ENCODE results near the gene CADM2. TPM values are rescaled to one million over a fixed set of nuclear protein-coding genes. Genes with fewer than 3 reads are reported as not detected.

The CADM2 gene
- total RNA-seq, 1 experiment from 2014 or later = not detected

DNA sequence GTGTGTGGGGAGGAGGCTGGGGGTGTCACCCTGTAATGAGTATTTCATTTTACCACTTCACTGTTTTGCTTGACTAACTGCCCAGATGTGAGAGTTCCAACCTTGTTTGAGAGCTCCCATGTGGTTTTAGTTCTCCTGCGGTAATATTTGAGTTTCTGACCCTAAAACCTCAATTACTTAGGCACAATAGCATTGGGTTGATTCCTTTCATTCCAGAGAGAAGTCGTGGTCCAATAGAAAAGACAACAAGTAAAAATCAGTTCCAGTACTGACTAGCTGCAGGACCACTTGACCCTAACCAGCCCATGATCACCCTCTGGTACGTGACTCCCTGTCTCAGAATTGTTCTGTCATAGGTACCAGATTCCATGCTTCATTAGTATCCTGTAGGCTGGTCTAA is 630.4 kb downstream of the CADM2 start:
- no peak overlapping the region for H3K27ac ChIP-seq (ENCODE audit: low read depth, low read length)
- BruUV-seq (replicated peaks) = no TSS peak
- no peak overlapping the region for H3K9ac ChIP-seq (ENCODE audit: low read length)
- H3K36me3 ChIP-seq (ENCODE audit: control insufficient read depth in 1 of 2, insufficient read depth in 2 of 2, low read length in 2 of 2) = no peaks in the 10 kb centered on the region
- H3K9me3 ChIP-seq (ENCODE audit: control insufficient read depth in 1 of 2, insufficient read depth in 1 of 2, low read depth in 1 of 2, low read length in 2 of 2) = peaks cover 12 to 18% of the 10 kb centered on the region in 2 experiments; a peak in 2 of 4 replicates
- TF ChIP-seq SRF (IDR thresholded peaks at IDR 0.05; ENCODE audit: low read depth) = no peak
- no peak for TF ChIP-seq EZH2 (IDR thresholded peaks at IDR 0.05)
- no peak for TF ChIP-seq MAX (IDR thresholded peaks at IDR 0.05)
- TF ChIP-seq, protein P1, sequence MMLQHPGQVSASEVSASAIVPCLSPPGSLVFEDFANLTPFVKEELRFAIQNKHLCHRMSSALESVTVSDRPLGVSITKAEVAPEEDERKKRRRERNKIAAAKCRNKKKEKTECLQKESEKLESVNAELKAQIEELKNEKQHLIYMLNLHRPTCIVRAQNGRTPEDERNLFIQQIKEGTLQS (IDR thresholded peaks at IDR 0.05) = no peak
- TF ChIP-seq, protein P2, sequence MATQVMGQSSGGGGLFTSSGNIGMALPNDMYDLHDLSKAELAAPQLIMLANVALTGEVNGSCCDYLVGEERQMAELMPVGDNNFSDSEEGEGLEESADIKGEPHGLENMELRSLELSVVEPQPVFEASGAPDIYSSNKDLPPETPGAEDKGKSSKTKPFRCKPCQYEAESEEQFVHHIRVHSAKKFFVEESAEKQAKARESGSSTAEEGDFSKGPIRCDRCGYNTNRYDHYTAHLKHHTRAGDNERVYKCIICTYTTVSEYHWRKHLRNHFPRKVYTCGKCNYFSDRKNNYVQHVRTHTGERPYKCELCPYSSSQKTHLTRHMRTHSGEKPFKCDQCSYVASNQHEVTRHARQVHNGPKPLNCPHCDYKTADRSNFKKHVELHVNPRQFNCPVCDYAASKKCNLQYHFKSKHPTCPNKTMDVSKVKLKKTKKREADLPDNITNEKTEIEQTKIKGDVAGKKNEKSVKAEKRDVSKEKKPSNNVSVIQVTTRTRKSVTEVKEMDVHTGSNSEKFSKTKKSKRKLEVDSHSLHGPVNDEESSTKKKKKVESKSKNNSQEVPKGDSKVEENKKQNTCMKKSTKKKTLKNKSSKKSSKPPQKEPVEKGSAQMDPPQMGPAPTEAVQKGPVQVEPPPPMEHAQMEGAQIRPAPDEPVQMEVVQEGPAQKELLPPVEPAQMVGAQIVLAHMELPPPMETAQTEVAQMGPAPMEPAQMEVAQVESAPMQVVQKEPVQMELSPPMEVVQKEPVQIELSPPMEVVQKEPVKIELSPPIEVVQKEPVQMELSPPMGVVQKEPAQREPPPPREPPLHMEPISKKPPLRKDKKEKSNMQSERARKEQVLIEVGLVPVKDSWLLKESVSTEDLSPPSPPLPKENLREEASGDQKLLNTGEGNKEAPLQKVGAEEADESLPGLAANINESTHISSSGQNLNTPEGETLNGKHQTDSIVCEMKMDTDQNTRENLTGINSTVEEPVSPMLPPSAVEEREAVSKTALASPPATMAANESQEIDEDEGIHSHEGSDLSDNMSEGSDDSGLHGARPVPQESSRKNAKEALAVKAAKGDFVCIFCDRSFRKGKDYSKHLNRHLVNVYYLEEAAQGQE (IDR thresholded peaks at IDR 0.05; ENCODE audit: low read depth) = no peak
- TF ChIP-seq, protein P3, sequence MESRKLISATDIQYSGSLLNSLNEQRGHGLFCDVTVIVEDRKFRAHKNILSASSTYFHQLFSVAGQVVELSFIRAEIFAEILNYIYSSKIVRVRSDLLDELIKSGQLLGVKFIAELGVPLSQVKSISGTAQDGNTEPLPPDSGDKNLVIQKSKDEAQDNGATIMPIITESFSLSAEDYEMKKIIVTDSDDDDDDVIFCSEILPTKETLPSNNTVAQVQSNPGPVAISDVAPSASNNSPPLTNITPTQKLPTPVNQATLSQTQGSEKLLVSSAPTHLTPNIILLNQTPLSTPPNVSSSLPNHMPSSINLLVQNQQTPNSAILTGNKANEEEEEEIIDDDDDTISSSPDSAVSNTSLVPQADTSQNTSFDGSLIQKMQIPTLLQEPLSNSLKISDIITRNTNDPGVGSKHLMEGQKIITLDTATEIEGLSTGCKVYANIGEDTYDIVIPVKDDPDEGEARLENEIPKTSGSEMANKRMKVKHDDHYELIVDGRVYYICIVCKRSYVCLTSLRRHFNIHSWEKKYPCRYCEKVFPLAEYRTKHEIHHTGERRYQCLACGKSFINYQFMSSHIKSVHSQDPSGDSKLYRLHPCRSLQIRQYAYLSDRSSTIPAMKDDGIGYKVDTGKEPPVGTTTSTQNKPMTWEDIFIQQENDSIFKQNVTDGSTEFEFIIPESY (IDR thresholded peaks at IDR 0.05; ENCODE audit: extremely low read depth, insufficient replicate concordance, low read length) = no peak
- no peak for TF ChIP-seq EZH2phosphoT487 (IDR thresholded peaks at IDR 0.05; ENCODE audit: borderline replicate concordance)
- TF ChIP-seq ZFX (IDR thresholded peaks at IDR 0.05) = no peak
- no peak for TF ChIP-seq CEBPB (IDR thresholded peaks at IDR 0.05; ENCODE audit: low read depth)
- no peak for TF ChIP-seq RAD21 (IDR thresholded peaks at IDR 0.05; ENCODE audit: low read depth)
- TF ChIP-seq POLR2A (IDR thresholded peaks at IDR 0.05; ENCODE audit: borderline replicate concordance, extremely low read depth, insufficient read depth, insufficient read length) = no peak
- TF ChIP-seq JUND (IDR thresholded peaks at IDR 0.05) = no peak
- ChIA-PET POLR2A (no interaction called here), CTCF (no interaction called here), RAD21 (ENCODE audit: low non-redundant PET in 1 of 2, low total read pairs in 2 of 2, uncharacterized antibody in 2 of 2, unreplicated experiment in 2 of 2) (no interaction called here)
- H4K20me1 ChIP-seq (ENCODE audit: insufficient read depth) = no peaks in the 10 kb centered on the region; the same call in 1 of the 2 replicates
- H3K4me1 ChIP-seq (ENCODE audit: control insufficient read depth in 1 of 2, insufficient read depth in 2 of 2, low read length in 2 of 2) = no peaks in the 10 kb centered on the region
- H3K4me3 ChIP-seq (replicated peaks in 1 of 2; ENCODE audit: low read depth in 1 of 2, low read length in 2 of 2) = no peak overlapping the region
- no peak overlapping the region for H2AFZ ChIP-seq (ENCODE audit: low read depth, low read length, poor library complexity, severe bottlenecking)
- intact Hi-C loops (cut with micrococcal nuclease) = no loop called here
- H3K79me2 ChIP-seq (ENCODE audit: insufficient read depth, low read length) = no peaks in the 10 kb centered on the region
- no peak for DNase-seq (ENCODE audit: low read depth, low spot score)
- H3K9me2 ChIP-seq (ENCODE audit: insufficient read depth) = no peaks in the 10 kb centered on the region
- no peak for ATAC-seq
- no peaks in the 10 kb centered on the region for H3K27me3 ChIP-seq (ENCODE audit: insufficient read depth, low read length)
- H3K4me2 ChIP-seq (ENCODE audit: low read length) = no peak overlapping the region
